ENCODE data around the gene LRP6.

Gene LRP6

GRCh38 chr12:12240662-12241340 is 26.0 kb downstream of the LRP6 start:
- H3K4me3 ChIP-seq (ENCODE audit: low read length in 2 of 2) = no peak overlapping the region
- peaks cover 4% of the 10 kb centered on the region for H3K79me1 ChIP-seq (ENCODE audit: low read depth, low read length)
- no peaks in the 10 kb centered on the region for H3K27me3 ChIP-seq (ENCODE audit: control insufficient read depth in 3 of 3, insufficient read depth in 3 of 3, low read depth in 1 of 3, low read length in 3 of 3)
- no peak overlapping the region for H2BK5ac ChIP-seq (ENCODE audit: low read length)
- H3K4ac ChIP-seq (ENCODE audit: low read length) = no peak overlapping the region
- H3K4me1 ChIP-seq (ENCODE audit: control insufficient read depth in 2 of 2, insufficient read depth in 1 of 2, low read depth in 1 of 2, low read length in 2 of 2) = peaks cover 4 to 6% of the 10 kb centered on the region in 2 donors
- no peak overlapping the region for H2AFZ ChIP-seq (ENCODE audit: low read length)
- no peak overlapping the region for H2BK12ac ChIP-seq (ENCODE audit: low read length)
- no peak overlapping the region for H3K9ac ChIP-seq (ENCODE audit: low read depth, low read length, poor library complexity)
- no peak overlapping the region for H3K14ac ChIP-seq (ENCODE audit: low read length)
- H3K23ac ChIP-seq (ENCODE audit: low read depth, low read length, poor library complexity) = no peak overlapping the region
- H3K27ac ChIP-seq (replicated peaks; ENCODE audit: low read length) = peak overlapping the region; percentile 62
- H2BK15ac ChIP-seq (ENCODE audit: low read length) = no peak overlapping the region
- H4K91ac ChIP-seq (ENCODE audit: low read depth, low read length, poor library complexity) = no peak overlapping the region
- no peak overlapping the region for H2BK120ac ChIP-seq (ENCODE audit: low read depth, low read length)
- H3K18ac ChIP-seq (ENCODE audit: low read length) = no peak overlapping the region
- H3K9me3 ChIP-seq (replicated peaks in 1 of 2; ENCODE audit: control insufficient read depth in 2 of 2, insufficient read depth in 1 of 2, low read depth in 1 of 2, low read length in 2 of 2) = peaks cover 2 to 33% of the 10 kb centered on the region in 2 donors
- DNase-seq (ENCODE audit: low spot score) = peak; percentile 51
- no peak overlapping the region for H3K4me2 ChIP-seq (ENCODE audit: insufficient read depth, low read length, poor library complexity, severe bottlenecking)
- peaks cover 2 to 19% of the 10 kb centered on the region in 2 donors for H3K36me3 ChIP-seq (replicated peaks in 1 of 2; ENCODE audit: control insufficient read depth in 2 of 2, insufficient read depth in 2 of 2, low read length in 2 of 2)
- H2AK5ac ChIP-seq (ENCODE audit: low read depth, low read length) = no peak overlapping the region
- no peak overlapping the region for H4K8ac ChIP-seq (ENCODE audit: low read depth, low read length)
- WGBS, 2 donors (ENCODE audit: extremely low coverage in 2 of 2, insufficient read length in 2 of 2, insufficient replicate concordance in 1 of 2) = no CpG with 5 or more reads among the region's 5 CpGs

DNA sequence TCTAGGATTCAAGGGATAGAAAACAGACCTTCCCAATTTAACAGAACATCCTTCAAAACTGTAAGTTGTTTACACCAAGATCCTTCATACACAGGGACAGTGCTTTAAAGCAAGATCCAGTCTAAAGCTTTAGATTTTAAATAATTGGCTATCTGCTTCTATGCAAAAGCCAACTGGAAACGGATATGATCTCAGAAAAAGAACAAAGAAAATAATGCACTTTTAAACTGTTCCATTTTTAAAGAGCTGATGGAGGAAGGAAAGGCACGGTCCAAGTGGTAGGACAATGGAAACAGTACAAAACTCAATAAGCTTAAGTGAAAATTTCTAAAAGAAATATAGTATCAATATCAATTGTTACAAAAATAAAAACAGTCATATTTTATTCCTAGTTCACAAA is 27.7 kb downstream of the LRP6 start:
- Histone ChIP-seq H2BK5ac (ENCODE audit: low read length) (no peak overlapping the region), H2AK5ac (ENCODE audit: low read depth, low read length) (no peak overlapping the region)

DNA sequence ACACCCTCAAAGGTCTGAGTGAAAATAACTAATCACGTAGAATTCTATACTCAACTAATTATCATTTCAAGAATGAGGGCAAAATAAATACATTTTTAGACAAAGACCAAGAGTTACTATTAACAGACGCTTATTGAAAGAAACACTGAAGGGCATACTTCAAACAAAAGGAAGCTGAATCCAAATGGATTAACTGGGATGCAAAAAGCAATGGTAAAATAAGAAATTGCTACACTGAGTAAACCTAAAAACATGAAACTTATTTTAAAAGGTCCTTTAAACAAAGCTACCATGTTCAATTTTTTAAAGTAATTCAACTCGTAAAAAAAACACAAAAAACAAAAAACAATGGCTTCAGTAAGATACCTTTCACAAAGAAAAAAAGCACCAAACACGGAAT is 28.2 kb downstream of the LRP6 start:
- H3K36me3 ChIP-seq (replicated peaks in 1 of 2; ENCODE audit: control insufficient read depth in 2 of 2, insufficient read depth in 2 of 2, low read length in 2 of 2) = peaks cover 0 to 9% of the 10 kb centered on the region in 2 donors
- no peak overlapping the region for H3K14ac ChIP-seq (ENCODE audit: low read length)
- DNase-seq (ENCODE audit: low spot score) = no peak
- no CpG with 5 or more reads among the region's 4 CpGs for WGBS, 2 donors (ENCODE audit: extremely low coverage in 2 of 2, insufficient read length in 2 of 2, insufficient replicate concordance in 1 of 2)
- no peak overlapping the region for H3K4me2 ChIP-seq (ENCODE audit: insufficient read depth, low read length, poor library complexity, severe bottlenecking)
- no peak overlapping the region for H4K91ac ChIP-seq (ENCODE audit: low read depth, low read length, poor library complexity)
- no peak overlapping the region for H2AFZ ChIP-seq (ENCODE audit: low read length)
- peaks cover 2% of the 10 kb centered on the region for H3K79me1 ChIP-seq (ENCODE audit: low read depth, low read length)
- H3K9ac ChIP-seq (ENCODE audit: low read depth, low read length, poor library complexity) = no peak overlapping the region
- H2BK15ac ChIP-seq (ENCODE audit: low read length) = no peak overlapping the region
- H3K18ac ChIP-seq (ENCODE audit: low read length) = no peak overlapping the region
- no peak overlapping the region for H3K23ac ChIP-seq (ENCODE audit: low read depth, low read length, poor library complexity)
- no peak overlapping the region for H2BK120ac ChIP-seq (ENCODE audit: low read depth, low read length)
- H4K8ac ChIP-seq (ENCODE audit: low read depth, low read length) = no peak overlapping the region
- H3K4me1 ChIP-seq (ENCODE audit: control insufficient read depth in 2 of 2, insufficient read depth in 1 of 2, low read depth in 1 of 2, low read length in 2 of 2) = peaks cover 4 to 6% of the 10 kb centered on the region in 2 donors
- H3K27me3 ChIP-seq (ENCODE audit: control insufficient read depth in 3 of 3, insufficient read depth in 3 of 3, low read depth in 1 of 3, low read length in 3 of 3) = no peaks in the 10 kb centered on the region
- no peak overlapping the region for H3K4ac ChIP-seq (ENCODE audit: low read length)
- no peak overlapping the region for H2BK5ac ChIP-seq (ENCODE audit: low read length)
- no peak overlapping the region for H2AK5ac ChIP-seq (ENCODE audit: low read depth, low read length)
- no peak overlapping the region for H3K4me3 ChIP-seq (ENCODE audit: low read length in 2 of 2)
- H3K27ac ChIP-seq (replicated peaks; ENCODE audit: low read length) = no peak overlapping the region
- H3K9me3 ChIP-seq (replicated peaks in 1 of 2; ENCODE audit: control insufficient read depth in 2 of 2, insufficient read depth in 1 of 2, low read depth in 1 of 2, low read length in 2 of 2) = peaks cover 2 to 26% of the 10 kb centered on the region in 2 donors
- no peak overlapping the region for H2BK12ac ChIP-seq (ENCODE audit: low read length)

More for the DNA sequence above, 27.7 kb downstream of the LRP6 start:
- H3K79me1 ChIP-seq (ENCODE audit: low read depth, low read length) = peaks cover 2% of the 10 kb centered on the region
- H3K27ac ChIP-seq (replicated peaks; ENCODE audit: low read length) = peak overlapping the region; percentile 11
- no peak overlapping the region for H2BK120ac ChIP-seq (ENCODE audit: low read depth, low read length)
- H3K14ac ChIP-seq (ENCODE audit: low read length) = no peak overlapping the region
- no peak overlapping the region for H3K4me2 ChIP-seq (ENCODE audit: insufficient read depth, low read length, poor library complexity, severe bottlenecking)
- peaks cover 2 to 15% of the 10 kb centered on the region in 2 donors for H3K36me3 ChIP-seq (replicated peaks in 1 of 2; ENCODE audit: control insufficient read depth in 2 of 2, insufficient read depth in 2 of 2, low read length in 2 of 2)
- no peak overlapping the region for H3K23ac ChIP-seq (ENCODE audit: low read depth, low read length, poor library complexity)
- H2BK15ac ChIP-seq (ENCODE audit: low read length) = no peak overlapping the region
- peaks cover 4 to 6% of the 10 kb centered on the region in 2 donors for H3K4me1 ChIP-seq (ENCODE audit: control insufficient read depth in 2 of 2, insufficient read depth in 1 of 2, low read depth in 1 of 2, low read length in 2 of 2)
- H2BK12ac ChIP-seq (ENCODE audit: low read length) = no peak overlapping the region
- H2AFZ ChIP-seq (ENCODE audit: low read length) = no peak overlapping the region
- no peak overlapping the region for H4K91ac ChIP-seq (ENCODE audit: low read depth, low read length, poor library complexity)
- no peak overlapping the region for H3K4ac ChIP-seq (ENCODE audit: low read length)
- DNase-seq (ENCODE audit: low spot score) = no peak
- H3K18ac ChIP-seq (ENCODE audit: low read length) = no peak overlapping the region
- no CpG with 5 or more reads among the region's 2 CpGs for WGBS, 2 donors (ENCODE audit: extremely low coverage in 2 of 2, insufficient read length in 2 of 2, insufficient replicate concordance in 1 of 2)
- no peaks in the 10 kb centered on the region for H3K27me3 ChIP-seq (ENCODE audit: control insufficient read depth in 3 of 3, insufficient read depth in 3 of 3, low read depth in 1 of 3, low read length in 3 of 3)
- no peak overlapping the region for H3K4me3 ChIP-seq (ENCODE audit: low read length in 2 of 2)
- H4K8ac ChIP-seq (ENCODE audit: low read depth, low read length) = no peak overlapping the region
- H3K9ac ChIP-seq (ENCODE audit: low read depth, low read length, poor library complexity) = no peak overlapping the region
- peaks cover 2 to 30% of the 10 kb centered on the region in 2 donors for H3K9me3 ChIP-seq (replicated peaks in 1 of 2; ENCODE audit: control insufficient read depth in 2 of 2, insufficient read depth in 1 of 2, low read depth in 1 of 2, low read length in 2 of 2)

DNA sequence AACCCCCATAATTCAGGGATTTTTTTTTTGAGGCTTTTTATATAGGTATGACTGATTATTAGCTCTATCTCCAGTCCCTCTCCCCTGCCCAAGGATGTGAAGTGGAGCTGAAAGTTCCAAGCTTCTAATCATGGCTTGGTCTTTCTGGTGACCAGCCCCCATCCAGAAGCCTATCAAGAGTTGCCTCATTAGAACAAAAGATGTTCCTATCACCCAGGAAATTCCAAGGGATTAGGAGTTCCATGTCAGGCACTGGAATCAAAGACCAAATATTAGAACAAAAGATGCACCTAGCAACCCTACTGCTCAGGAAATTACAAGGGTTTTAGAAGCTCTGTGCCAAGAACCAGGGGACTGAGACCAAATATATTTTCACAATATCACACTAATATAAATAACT is 29.9 kb downstream of the LRP6 start:
- Histone ChIP-seq H3K4me2 (ENCODE audit: insufficient read depth, low read length, poor library complexity, severe bottlenecking) (no peak overlapping the region), H3K18ac (ENCODE audit: low read length) (no peak overlapping the region), H4K8ac (ENCODE audit: low read depth, low read length) (no peak overlapping the region), H2BK15ac (ENCODE audit: low read length) (no peak overlapping the region), H2BK5ac (ENCODE audit: low read length) (no peak overlapping the region), H2AFZ (ENCODE audit: low read length) (no peak overlapping the region), H4K91ac (ENCODE audit: low read depth, low read length, poor library complexity) (no peak overlapping the region), H3K36me3 (replicated peaks in 1 of 2; ENCODE audit: control insufficient read depth in 2 of 2, insufficient read depth in 2 of 2, low read length in 2 of 2) (no peaks in the 10 kb centered on the region), H3K4ac (ENCODE audit: low read length) (no peak overlapping the region), H3K79me1 (ENCODE audit: low read depth, low read length) (peaks cover 2% of the 10 kb centered on the region), H2BK12ac (ENCODE audit: low read length) (no peak overlapping the region), H3K4me1 (ENCODE audit: control insufficient read depth in 2 of 2, insufficient read depth in 1 of 2, low read depth in 1 of 2, low read length in 2 of 2) (peaks cover 4 to 6% of the 10 kb centered on the region in 2 donors), H3K9ac (ENCODE audit: low read depth, low read length, poor library complexity) (no peak overlapping the region), H3K14ac (ENCODE audit: low read length) (no peak overlapping the region), H2BK120ac (ENCODE audit: low read depth, low read length) (no peak overlapping the region), H3K9me3 (replicated peaks in 1 of 2; ENCODE audit: control insufficient read depth in 2 of 2, insufficient read depth in 1 of 2, low read depth in 1 of 2, low read length in 2 of 2) (peaks cover 2 to 26% of the 10 kb centered on the region in 2 donors), H3K27ac (replicated peaks; ENCODE audit: low read length) (peak overlapping the region; percentile 71), H2AK5ac (ENCODE audit: low read depth, low read length) (no peak overlapping the region), H3K23ac (ENCODE audit: low read depth, low read length, poor library complexity) (no peak overlapping the region), H3K27me3 (ENCODE audit: control insufficient read depth in 3 of 3, insufficient read depth in 3 of 3, low read depth in 1 of 3, low read length in 3 of 3) (no peaks in the 10 kb centered on the region), H3K4me3 (ENCODE audit: low read length in 2 of 2) (no peak overlapping the region)
- no peak for DNase-seq (ENCODE audit: low spot score)

Measured in neuronal stem cell (in vitro differentiated cells).